Stimulated activated CD8-positive, alpha-beta memory T cell treated with anti-CD3 and anti-CD28 coated beads, Interleukin-12 subunit alpha, Interleukin-12 subunit beta, amount 100 ng/mL, for 24 hours (primary cell): ENCODE results near the gene AURKB.
"Not testable (repeated sequence)": the region's sequence is repeated elsewhere in the genome, so short reads cannot be mapped to it uniquely, and the experiment has no call there.

Experiments
- DNase-seq: peaks from one replicate; pipeline ENCODE4 v3.0.0-alpha.2; 2020; ENCODE audit errors: extremely low read depth

AURKB gene

GRCh38 chr17:8209907-8210760, at the start of gene AURKB:
Gene AURKB, minus strand, starts transcription at chr17:8210575. Its CDS starts 351 bp downstream, at chr17:8210224.
- peak; percentile 84 for DNase-seq

- no peak for DNase-seq
These were observed 47.4 kb upstream of the AURKB start for GRCh38 chr17:8257801-8258200.

- no peak for DNase-seq
These were observed 46.3 kb upstream of the AURKB start for GRCh38 chr17:8256691-8257090.

GRCh38 chr17:8256291-8256690, 45.9 kb upstream of the AURKB start:
- DNase-seq = no peak

- DNase-seq = no peak
These were observed 45.1 kb upstream of the AURKB start for GRCh38 chr17:8255499-8255898.

- no peak for DNase-seq
These were observed 44.5 kb upstream of the AURKB start for GRCh38 chr17:8254881-8255280.

- no peak for DNase-seq
These were observed 43.4 kb upstream of the AURKB start for GRCh38 chr17:8253801-8254200.

GRCh38 chr17:8251411-8251810, 41.0 kb upstream of the AURKB start:
- not testable (repeated sequence) for DNase-seq

- DNase-seq = no peak
These were observed 39.5 kb upstream of the AURKB start for GRCh38 chr17:8249621-8250500.

- DNase-seq = peak; percentile 94
These were observed 38.6 kb upstream of the AURKB start, which contains the start of gene PFAS for GRCh38 chr17:8248751-8249607. Gene PFAS, plus strand, starts transcription at chr17:8249289. Its CDS starts 4,649 bp downstream, at chr17:8253938.

GRCh38 chr17:8244768-8245167, 34.4 kb upstream of the AURKB start:
- DNase-seq = no peak

GRCh38 chr17:8243827-8244226, 33.5 kb upstream of the AURKB start:
- no peak for DNase-seq

GRCh38 chr17:8237886-8238285, 27.5 kb upstream of the AURKB start:
- DNase-seq = no peak

- DNase-seq = no peak
These were observed 26.8 kb upstream of the AURKB start for GRCh38 chr17:8237175-8237574.

GRCh38 chr17:8235676-8236075, 25.3 kb upstream of the AURKB start:
- DNase-seq = no peak

GRCh38 chr17:8234361-8235270, 24.2 kb upstream of the AURKB start:
- DNase-seq = no peak

GRCh38 chr17:8231701-8232100, 21.3 kb upstream of the AURKB start:
- DNase-seq = no peak

- no peak for DNase-seq
These were observed 16.8 kb upstream of the AURKB start for GRCh38 chr17:8227238-8227581.

GRCh38 chr17:8226536-8227237, 16.3 kb upstream of the AURKB start:
- DNase-seq = no peak
